DOHH2 (cell line): ENCODE measurements around the gene GAS7.

Experiments used
- EZH2phosphoT487 ChIP-seq: fragments of 200-600 bp; sonication (generic); IDR thresholded peaks from 2 replicates; pipeline ENCODE4 v1.6.1; 2017; ENCODE audit warnings: borderline replicate concordance, mild to moderate bottlenecking, antibody characterized with exemption, low read length, moderate library complexity, mixed read lengths
- TF ChIP-seq, protein P1 (sequence below): fragments of 200-600 bp; sonication (generic); IDR thresholded peaks from one replicate; pipeline ENCODE4 v1.5.1; 2014; ENCODE audit warnings: antibody characterized with exemption, mild to moderate bottlenecking, low read depth, low read length; ENCODE audit not compliant: poor library complexity, severe bottlenecking

DNA sequence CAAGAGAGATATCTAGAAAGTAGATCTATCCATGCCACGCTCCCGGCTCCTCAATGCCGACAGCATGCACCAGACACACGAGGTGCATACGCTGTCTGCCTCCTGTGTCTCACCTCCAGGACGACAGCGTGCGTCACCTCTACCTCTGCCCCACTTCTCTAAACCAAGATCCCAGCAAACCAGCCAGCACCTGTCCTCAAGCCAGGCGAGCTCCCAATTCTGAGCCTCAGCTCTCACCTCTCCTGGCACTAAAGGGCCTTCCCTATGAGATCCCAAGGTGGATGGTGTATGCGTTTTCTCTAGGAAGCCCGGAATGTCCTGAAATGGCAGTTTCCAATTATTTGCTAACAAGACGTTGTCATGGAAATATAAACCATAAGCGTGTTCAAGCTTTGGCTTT lies 257.1 kb downstream of the GAS7 start:
- TF ChIP-seq, protein P1, sequence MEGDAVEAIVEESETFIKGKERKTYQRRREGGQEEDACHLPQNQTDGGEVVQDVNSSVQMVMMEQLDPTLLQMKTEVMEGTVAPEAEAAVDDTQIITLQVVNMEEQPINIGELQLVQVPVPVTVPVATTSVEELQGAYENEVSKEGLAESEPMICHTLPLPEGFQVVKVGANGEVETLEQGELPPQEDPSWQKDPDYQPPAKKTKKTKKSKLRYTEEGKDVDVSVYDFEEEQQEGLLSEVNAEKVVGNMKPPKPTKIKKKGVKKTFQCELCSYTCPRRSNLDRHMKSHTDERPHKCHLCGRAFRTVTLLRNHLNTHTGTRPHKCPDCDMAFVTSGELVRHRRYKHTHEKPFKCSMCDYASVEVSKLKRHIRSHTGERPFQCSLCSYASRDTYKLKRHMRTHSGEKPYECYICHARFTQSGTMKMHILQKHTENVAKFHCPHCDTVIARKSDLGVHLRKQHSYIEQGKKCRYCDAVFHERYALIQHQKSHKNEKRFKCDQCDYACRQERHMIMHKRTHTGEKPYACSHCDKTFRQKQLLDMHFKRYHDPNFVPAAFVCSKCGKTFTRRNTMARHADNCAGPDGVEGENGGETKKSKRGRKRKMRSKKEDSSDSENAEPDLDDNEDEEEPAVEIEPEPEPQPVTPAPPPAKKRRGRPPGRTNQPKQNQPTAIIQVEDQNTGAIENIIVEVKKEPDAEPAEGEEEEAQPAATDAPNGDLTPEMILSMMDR, result no peak
- no peak for TF ChIP-seq EZH2phosphoT487
